Sigmoid colon (tissue), 7 donors: ENCODE measurements around the gene NIM1K. TPM values are rescaled to one million over a fixed set of nuclear protein-coding genes. Genes with fewer than 3 reads are reported as not detected.

Experiments used
- DNase-seq: peaks from one replicate; pipeline ENCODE4 v3.0.0-alpha.2; 2019
- H3K27ac ChIP-seq, 4 donors: fragments of 200-600 bp; sonication (generic); one replicate each; pipeline ENCODE4 v1.5.1; 2016 to 2019; ENCODE audit warnings: mild to moderate bottlenecking in 1 of 4
- H3K27me3 ChIP-seq, 3 donors: fragments of 200-600 bp; sonication (generic); one replicate each; pipeline ENCODE4 v1.5.1; 2019; ENCODE audit warnings: mild to moderate bottlenecking in 1 of 3
- H3K36me3 ChIP-seq, 4 donors: fragments of 200-600 bp; sonication (generic); one replicate each; pipeline ENCODE4 v1.5.1; 2016 to 2019
- H3K4me1 ChIP-seq, 4 donors: fragments of 200-600 bp; sonication (generic); one replicate each; pipeline ENCODE4 v1.5.1; 2017 to 2019
- H3K4me3 ChIP-seq, 4 donors: fragments of 200-600 bp; sonication (generic); one replicate each; pipeline ENCODE4 v1.5.1; 2017 to 2019; ENCODE audit warnings: mild to moderate bottlenecking in 2 of 4, moderate library complexity in 1 of 4
- H3K9me3 ChIP-seq, 4 donors: fragments of 200-600 bp in 3 of 4; sonication (generic) in 3 of 4; one replicate each; pipeline versions ENCODE4 v1.5.1 to v1.6.1; 2013 to 2019
- EP300 ChIP-seq, 4 donors: sonication (generic); formaldehyde crosslinking; IDR thresholded peaks; one replicate each; pipeline ENCODE4 v1.6.1; 2017; ENCODE audit warnings: antibody characterized with exemption in 4 of 4
- POLR2A ChIP-seq, 2 donors: fragments of 450-650 bp; IDR thresholded peaks; one replicate each; pipeline ENCODE4 v1.6.1; 2016; ENCODE audit warnings: antibody characterized with exemption in 2 of 2, mild to moderate bottlenecking in 2 of 2, moderate library complexity in 2 of 2
- POLR2AphosphoS5 ChIP-seq, 4 donors: sonication (generic); formaldehyde crosslinking; IDR thresholded peaks; one replicate each; pipeline ENCODE4 v1.6.1; 2017; ENCODE audit warnings: antibody characterized with exemption in 4 of 4
- WGBS, 2 donors: extraction: QIAGEN DNeasy Blood & Tissue Kit; methylation state at CpG; one replicate each; pipeline ENCODE4 v1.1.7; 2013; 5-methylcytosine and 5-hydroxymethylcytosine counted together
- intact Hi-C: fragments of 100-400 bp; cut with DNase I; formaldehyde crosslinking; loops from one replicate; pipeline ENCODE4 v1.15.1; 2023
- polyA plus RNA-seq, 3 donors: library from polyadenylated mRNA; stranded (reverse); fragments of 200-250 nt; gene quantifications; one replicate each; pipeline ENCODE4 v1.2.3, GENCODE V29; 2013
- total RNA-seq, 4 donors: library from RNA; depleted of rRNA; stranded (reverse); fragments of >200 nt; gene quantifications; one replicate each; pipeline ENCODE4 v1.1.0, GENCODE V29; 2016
- TF ChIP-seq, protein P1 (sequence below), 4 experiments: fragments of 450-650 bp in 3 of 4; fragments of 200-600 bp in 1 of 4; IDR thresholded peaks; one replicate each; pipeline ENCODE4 v1.5.1; 2016 to 2019; ENCODE audit warnings: antibody characterized with exemption in 4 of 4, mild to moderate bottlenecking in 3 of 4, moderate library complexity in 2 of 4
- donor health status: healthy with polysubstance abuse.
- donor health status: Bipolar disorder and iron deficiency.
- donor health status: healthy.

The NIM1K gene
- total and polyA plus RNA-seq, 7 donors: 0.28 to 3.6 (median 0.68) TPM; not detected in 2

DNA sequence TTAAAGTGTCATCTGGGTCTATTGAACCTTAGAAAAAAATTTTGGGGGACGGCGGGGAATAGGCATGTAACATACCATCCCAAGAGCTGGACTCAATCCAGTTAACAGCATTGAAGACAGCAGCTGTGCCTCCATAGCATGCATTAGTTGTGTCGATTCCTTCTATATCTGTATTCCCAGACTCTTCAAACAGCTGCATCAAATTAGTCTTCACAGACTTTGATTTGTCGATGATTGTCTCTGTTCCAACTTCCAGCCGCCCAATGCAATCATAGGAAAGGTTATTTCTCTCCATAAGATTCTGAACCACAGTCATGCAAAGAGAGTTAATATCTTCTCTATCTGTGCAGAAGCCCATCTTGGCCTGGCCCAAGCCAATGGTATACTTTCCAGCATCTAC lies 106.4 kb downstream of the NIM1K start:
- Histone ChIP-seq H3K36me3 (peaks cover 3 to 63% (median 18%) of the 10 kb centered on the region in 4 donors), H3K4me3 (no peak overlapping the region), H3K27me3 (no peaks in the 10 kb centered on the region), H3K27ac (no peak overlapping the region), H3K9me3 (no peaks in the 10 kb centered on the region), H3K4me1 (peaks cover 0 to 6% (median 3%) of the 10 kb centered on the region in 4 donors)
- DNase-seq: no peak
- TF ChIP-seq POLR2AphosphoS5 (IDR thresholded peaks at IDR 0.05) (no peak), POLR2A (IDR thresholded peaks at IDR 0.05) (no peak), EP300 (IDR thresholded peaks at IDR 0.05) (no peak)
- TF ChIP-seq, protein P1, sequence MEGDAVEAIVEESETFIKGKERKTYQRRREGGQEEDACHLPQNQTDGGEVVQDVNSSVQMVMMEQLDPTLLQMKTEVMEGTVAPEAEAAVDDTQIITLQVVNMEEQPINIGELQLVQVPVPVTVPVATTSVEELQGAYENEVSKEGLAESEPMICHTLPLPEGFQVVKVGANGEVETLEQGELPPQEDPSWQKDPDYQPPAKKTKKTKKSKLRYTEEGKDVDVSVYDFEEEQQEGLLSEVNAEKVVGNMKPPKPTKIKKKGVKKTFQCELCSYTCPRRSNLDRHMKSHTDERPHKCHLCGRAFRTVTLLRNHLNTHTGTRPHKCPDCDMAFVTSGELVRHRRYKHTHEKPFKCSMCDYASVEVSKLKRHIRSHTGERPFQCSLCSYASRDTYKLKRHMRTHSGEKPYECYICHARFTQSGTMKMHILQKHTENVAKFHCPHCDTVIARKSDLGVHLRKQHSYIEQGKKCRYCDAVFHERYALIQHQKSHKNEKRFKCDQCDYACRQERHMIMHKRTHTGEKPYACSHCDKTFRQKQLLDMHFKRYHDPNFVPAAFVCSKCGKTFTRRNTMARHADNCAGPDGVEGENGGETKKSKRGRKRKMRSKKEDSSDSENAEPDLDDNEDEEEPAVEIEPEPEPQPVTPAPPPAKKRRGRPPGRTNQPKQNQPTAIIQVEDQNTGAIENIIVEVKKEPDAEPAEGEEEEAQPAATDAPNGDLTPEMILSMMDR (IDR thresholded peaks at IDR 0.05): no peak
- 94 to 96% methylated on average over 5 of the region's 5 CpGs for WGBS, 2 donors
- intact Hi-C loops: no loop called here

DNA sequence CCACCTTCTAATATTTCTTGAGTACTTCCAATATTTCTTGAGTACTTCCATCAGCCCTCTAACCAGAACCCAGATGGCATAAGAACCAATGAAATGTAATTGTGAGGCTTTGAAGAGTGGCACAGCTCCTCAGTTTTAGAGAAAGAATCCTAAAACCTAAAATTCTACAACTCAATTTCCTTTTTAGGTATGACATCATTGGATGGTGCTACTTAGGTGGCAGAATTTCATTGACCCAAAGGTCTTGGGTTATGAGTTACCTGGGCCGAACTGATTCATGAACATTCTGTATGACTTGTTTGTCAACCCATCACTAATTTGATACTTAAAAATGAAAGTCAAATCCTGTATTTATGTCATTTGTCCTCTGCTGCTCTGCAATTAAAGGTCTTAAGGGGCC lies 108.1 kb downstream of the NIM1K start:
- Histone ChIP-seq H3K4me1 (peaks cover 0 to 6% (median 3%) of the 10 kb centered on the region in 4 donors), H3K4me3 (no peak overlapping the region), H3K9me3 (no peaks in the 10 kb centered on the region), H3K27me3 (no peaks in the 10 kb centered on the region), H3K36me3 (peaks cover 3 to 46% (median 8%) of the 10 kb centered on the region in 4 donors), H3K27ac (no peak overlapping the region)
- intact Hi-C loops: no loop called here
- DNase-seq: no peak
- no peak for TF ChIP-seq POLR2A (IDR thresholded peaks at IDR 0.05)
- TF ChIP-seq EP300 (IDR thresholded peaks at IDR 0.05): no peak
- TF ChIP-seq, protein P1 (IDR thresholded peaks at IDR 0.05): no peak
- no peak for TF ChIP-seq POLR2AphosphoS5 (IDR thresholded peaks at IDR 0.05)
- WGBS, 2 donors: 95 to 96% methylated on average over 1 of the region's 1 CpG

GRCh38 chr5:43301653-43302091 lies 109.6 kb downstream of the NIM1K start:
- Histone ChIP-seq H3K27ac (no peak overlapping the region), H3K4me3 (no peak overlapping the region), H3K27me3 (no peaks in the 10 kb centered on the region), H3K4me1 (peaks cover 0 to 13% (median 3%) of the 10 kb centered on the region in 4 donors), H3K36me3 (peaks cover 0 to 30% (median 6%) of the 10 kb centered on the region in 4 donors), H3K9me3 (no peaks in the 10 kb centered on the region)
- WGBS, 2 donors: 78 to 84% methylated on average over 3 of the region's 3 CpGs
- TF ChIP-seq, protein P1 (IDR thresholded peaks at IDR 0.05): no peak
- TF ChIP-seq POLR2A (IDR thresholded peaks at IDR 0.05) (no peak), EP300 (IDR thresholded peaks at IDR 0.05) (no peak), POLR2AphosphoS5 (IDR thresholded peaks at IDR 0.05) (no peak)
- intact Hi-C loops: no loop called here
- no peak for DNase-seq

DNA sequence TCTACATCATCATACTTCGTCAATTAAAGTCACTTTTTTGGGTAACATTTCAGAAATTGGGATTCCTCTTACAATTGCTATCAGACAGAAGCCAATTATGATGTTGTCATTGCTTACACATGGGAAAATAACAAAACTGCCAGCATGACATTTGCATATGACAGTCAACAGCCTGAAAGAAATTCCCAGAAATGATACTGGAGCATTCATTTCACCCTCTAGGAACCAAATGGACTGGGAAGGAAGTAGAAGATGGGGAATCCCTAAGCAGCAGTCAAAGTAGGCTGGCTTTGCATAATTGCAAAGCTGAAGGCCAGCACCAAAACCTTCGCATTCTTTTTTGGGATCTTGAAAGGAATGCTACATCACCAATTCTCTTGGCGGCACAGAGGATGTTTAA lies 110.5 kb downstream of the NIM1K start:
- TF ChIP-seq EP300 (IDR thresholded peaks at IDR 0.05): no peak
- Histone ChIP-seq H3K27ac (no peak overlapping the region), H3K9me3 (no peaks in the 10 kb centered on the region), H3K27me3 (no peaks in the 10 kb centered on the region), H3K36me3 (peaks cover 0 to 22% (median 6%) of the 10 kb centered on the region in 4 donors), H3K4me1 (peaks cover 0 to 13% (median 3%) of the 10 kb centered on the region in 4 donors), H3K4me3 (no peak overlapping the region)
- WGBS, 2 donors: 96 to 98% methylated on average over 3 of the region's 3 CpGs
- intact Hi-C loops: no loop called here
- no peak for DNase-seq

- DNase-seq: no peak
- no peak overlapping the region for H3K27ac ChIP-seq
- TF ChIP-seq POLR2A (IDR thresholded peaks at IDR 0.05) (no peak), POLR2AphosphoS5 (IDR thresholded peaks at IDR 0.05) (no peak), EP300 (IDR thresholded peaks at IDR 0.05) (no peak)
- TF ChIP-seq, protein P1 (IDR thresholded peaks at IDR 0.05): no peak
- intact Hi-C loops: no loop called here
- peaks cover 0 to 13% (median 3%) of the 10 kb centered on the region in 4 donors for H3K4me1 ChIP-seq
- peaks cover 0 to 15% (median 3%) of the 10 kb centered on the region in 4 donors for H3K36me3 ChIP-seq
- WGBS, 2 donors: 95 to 97% methylated on average over 4 of the region's 4 CpGs
- no peak overlapping the region for H3K4me3 ChIP-seq
- no peaks in the 10 kb centered on the region for H3K9me3 ChIP-seq
- H3K27me3 ChIP-seq: no peaks in the 10 kb centered on the region
Measured at GRCh38 chr5:43303242-43303641, 111.2 kb downstream of the NIM1K start.
